Hepatocyte (in vitro differentiated cells): Measurements from ENCODE around the gene TLR8. TPM values are rescaled to one million over a fixed set of nuclear protein-coding genes. Genes with fewer than 3 reads are reported as not detected.

Source experiments
- DNase-seq: peaks from one replicate; pipeline ENCODE4 v3.0.0-alpha.2; 2016; ENCODE audit warnings: low spot score
- H2AFZ ChIP-seq: fragments of 200-600 bp; sonication (generic); 2 replicates; pipeline ENCODE4 v1.6.0; 2016; ENCODE audit warnings: antibody characterized with exemption, mild to moderate bottlenecking
- H3K27ac ChIP-seq: fragments of 200-600 bp; sonication (generic); 2 replicates; pipeline ENCODE4 v1.5.1; 2016; ENCODE audit warnings: mild to moderate bottlenecking
- H3K27me3 ChIP-seq: fragments of 200-600 bp; sonication (generic); 2 replicates; pipeline ENCODE4 v1.6.1; 2016
- H3K36me3 ChIP-seq: fragments of 200-600 bp; sonication (generic); replicated peaks from 2 replicates; pipeline ENCODE4 v1.5.1; 2016; ENCODE audit warnings: low read depth; ENCODE audit not compliant: insufficient read depth
- H3K4me1 ChIP-seq: fragments of 200-600 bp; sonication (generic); 2 replicates; pipeline ENCODE4 v1.5.1; 2016; ENCODE audit warnings: mild to moderate bottlenecking, moderate library complexity; ENCODE audit not compliant: insufficient read depth
- H3K4me2 ChIP-seq: fragments of 200-600 bp; sonication (generic); 2 replicates; pipeline ENCODE4 v1.6.0; 2016
- H3K4me3 ChIP-seq: fragments of 200-600 bp; sonication (generic); 2 replicates; pipeline ENCODE4 v1.5.1; 2016; ENCODE audit warnings: mild to moderate bottlenecking
- H3K79me2 ChIP-seq: fragments of 200-600 bp; sonication (generic); 2 replicates; pipeline ENCODE4 v1.6.0; 2017; ENCODE audit warnings: mild to moderate bottlenecking
- H3K9me2 ChIP-seq: fragments of 200-600 bp; sonication (generic); replicated peaks from 2 replicates; pipeline ENCODE4 v1.6.0; 2017; ENCODE audit warnings: mild to moderate bottlenecking; ENCODE audit not compliant: insufficient read depth
- H3K9me3 ChIP-seq: fragments of 200-600 bp; sonication (generic); 2 replicates; pipeline ENCODE4 v1.5.1; 2016; ENCODE audit warnings: low read depth, mild to moderate bottlenecking
- H4K20me1 ChIP-seq: fragments of 200-600 bp; sonication (generic); 2 replicates; pipeline ENCODE4 v1.6.0; 2016; ENCODE audit warnings: mild to moderate bottlenecking; ENCODE audit not compliant: insufficient read depth, poor library complexity, severe bottlenecking
- CTCF ChIP-seq: fragments of 200-600 bp; sonication (generic); IDR thresholded peaks from 2 replicates; pipeline ENCODE4 v1.5.1; 2016; ENCODE audit warnings: antibody characterized with exemption, mild to moderate bottlenecking; ENCODE audit not compliant: poor library complexity
- EZH2 ChIP-seq: fragments of 200-600 bp; sonication (generic); IDR thresholded peaks from 2 replicates; pipeline ENCODE4 v1.6.1; 2016; ENCODE audit warnings: antibody characterized with exemption, mild to moderate bottlenecking, borderline replicate concordance
- EZH2phosphoT487 ChIP-seq: fragments of 200-600 bp; sonication (generic); IDR thresholded peaks from one replicate; pipeline ENCODE4 v1.6.1; 2018; ENCODE audit warnings: antibody characterized with exemption, mild to moderate bottlenecking, low read depth, moderate library complexity; ENCODE audit not compliant: unreplicated experiment, severe bottlenecking
- WGBS: methylation state at CpG from one replicate; pipeline ENCODE4 v1.1.6; 2016; ENCODE audit warnings: low lambda C conversion rate; ENCODE audit errors: missing lambda C conversion rate; 5-methylcytosine and 5-hydroxymethylcytosine counted together
- polyA plus RNA-seq: library from polyadenylated mRNA; unstranded; fragments of >200 nt; fragmentation: Nextera tagmentation; extraction: Ambion mirVana; gene quantifications from 2 replicates; pipeline ENCODE4 v1.2.1, GENCODE V29; 2016
- total RNA-seq: library from RNA; depleted of rRNA; stranded (reverse); fragments of >200 nt; gene quantifications from 2 replicates; pipeline ENCODE4 v1.2.3, GENCODE V29; 2014

The TLR8 gene
- total and polyA plus RNA-seq, 2 experiments from 2014 or later, result 0.07 TPM; not detected in 1

GRCh38 chrX:12945494-12945893 lies 39.1 kb downstream of the TLR8 start:
- Histone ChIP-seq H3K79me2 (no peaks in the 10 kb centered on the region), H3K4me1 (peaks cover 31% of the 10 kb centered on the region), H3K9me3 (no peaks in the 10 kb centered on the region), H3K4me3 (no peak overlapping the region), H3K9me2 (no peaks in the 10 kb centered on the region), H4K20me1 (no peaks in the 10 kb centered on the region), H3K27ac (no peak overlapping the region), H3K27me3 (no peaks in the 10 kb centered on the region), H3K4me2 (no peak overlapping the region), H2AFZ (no peak overlapping the region), H3K36me3 (no peaks in the 10 kb centered on the region)
- 90% methylated on average over 4 of the region's 4 CpGs for WGBS
- no peak for TF ChIP-seq EZH2phosphoT487
- no peak for TF ChIP-seq EZH2
- no peak for TF ChIP-seq CTCF
- DNase-seq, result no peak

GRCh38 chrX:12946406-12946805 lies 40.0 kb downstream of the TLR8 start:
- no peaks in the 10 kb centered on the region for H3K36me3 ChIP-seq
- no peak overlapping the region for H3K4me3 ChIP-seq
- peaks cover 31% of the 10 kb centered on the region for H3K4me1 ChIP-seq
- peak overlapping the region; percentile 0 for H2AFZ ChIP-seq
- no peaks in the 10 kb centered on the region for H3K79me2 ChIP-seq
- H4K20me1 ChIP-seq, result no peaks in the 10 kb centered on the region
- peak overlapping the region; percentile 92 for H3K27ac ChIP-seq
- peak overlapping the region; percentile 3 for H3K4me2 ChIP-seq
- H3K9me3 ChIP-seq, result no peaks in the 10 kb centered on the region
- DNase-seq, result no peak
- WGBS, result 40% methylated on average over 4 of the region's 4 CpGs
- no peaks in the 10 kb centered on the region for H3K9me2 ChIP-seq
- TF ChIP-seq EZH2, result no peak
- no peak for TF ChIP-seq EZH2phosphoT487
- TF ChIP-seq CTCF, result no peak
- H3K27me3 ChIP-seq, result no peaks in the 10 kb centered on the region

GRCh38 chrX:12946838-12947544 lies 40.6 kb downstream of the TLR8 start:
- Histone ChIP-seq H3K4me1 (peaks cover 31% of the 10 kb centered on the region), H3K9me2 (no peaks in the 10 kb centered on the region), H3K27ac (peak overlapping the region; percentile 92), H3K4me3 (no peak overlapping the region), H3K9me3 (no peaks in the 10 kb centered on the region), H3K36me3 (no peaks in the 10 kb centered on the region), H3K4me2 (no peak overlapping the region), H3K27me3 (no peaks in the 10 kb centered on the region), H2AFZ (peak overlapping the region; percentile 0), H4K20me1 (no peaks in the 10 kb centered on the region), H3K79me2 (no peaks in the 10 kb centered on the region)
- peak; percentile 88 for DNase-seq
- WGBS, result 38% methylated on average over 5 of the region's 5 CpGs
- TF ChIP-seq EZH2phosphoT487, result no peak
- peak; percentile 92 for TF ChIP-seq CTCF
- no peak for TF ChIP-seq EZH2
